ENCODE measurements around the gene SPATA3.
"Not testable (repeated sequence)": the region's sequence is repeated elsewhere in the genome, so short reads cannot be mapped to it uniquely, and the experiment has no call there.

The SPATA3 gene

DNA sequence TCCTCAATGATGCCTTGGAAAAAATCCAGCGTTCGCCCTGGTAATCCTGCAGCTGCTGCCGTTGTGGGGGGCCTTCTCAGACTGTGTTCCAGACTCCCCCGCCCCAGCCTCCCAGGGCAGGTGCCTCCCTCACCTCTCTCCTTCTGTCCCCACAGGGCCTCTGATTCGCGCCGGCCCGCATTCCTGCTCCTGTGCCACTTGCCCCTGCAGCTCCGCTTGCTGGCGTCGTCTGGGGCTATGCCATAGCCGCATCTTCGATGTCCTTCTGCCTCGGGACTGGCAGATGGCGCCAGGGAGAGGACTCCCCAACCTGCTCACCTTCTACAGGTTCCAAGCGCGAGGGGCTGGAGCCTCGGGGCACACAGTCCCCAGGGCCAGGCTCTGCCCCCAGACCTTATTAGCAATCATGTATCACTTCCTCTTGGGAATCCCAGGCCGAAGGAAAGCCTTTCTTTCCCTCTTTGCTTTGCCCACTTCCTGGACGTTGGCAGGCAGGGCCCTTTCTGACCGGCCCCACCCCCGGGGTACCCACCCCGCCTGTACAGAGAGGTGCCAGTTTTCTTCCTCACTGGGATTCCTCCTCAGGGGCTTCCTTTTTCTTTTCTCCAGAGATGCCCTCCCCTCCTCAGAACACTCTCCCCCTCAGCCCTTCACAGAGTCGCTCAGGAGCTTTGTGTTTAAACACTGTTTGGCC, 4.4 kb downstream of the SPATA3 start:
- Mint-ChIP-seq H3K4me3 (no peak overlapping the region), H3K9me3 (peaks cover 14% of the 10 kb centered on the region), H3K4me1 (peaks cover 9% of the 10 kb centered on the region), H3K36me3 (peaks cover 4% of the 10 kb centered on the region), H3K27ac (no peak overlapping the region), H3K27me3 (peaks cover 59% of the 10 kb centered on the region)
- ATAC-seq, result no peak

DNA sequence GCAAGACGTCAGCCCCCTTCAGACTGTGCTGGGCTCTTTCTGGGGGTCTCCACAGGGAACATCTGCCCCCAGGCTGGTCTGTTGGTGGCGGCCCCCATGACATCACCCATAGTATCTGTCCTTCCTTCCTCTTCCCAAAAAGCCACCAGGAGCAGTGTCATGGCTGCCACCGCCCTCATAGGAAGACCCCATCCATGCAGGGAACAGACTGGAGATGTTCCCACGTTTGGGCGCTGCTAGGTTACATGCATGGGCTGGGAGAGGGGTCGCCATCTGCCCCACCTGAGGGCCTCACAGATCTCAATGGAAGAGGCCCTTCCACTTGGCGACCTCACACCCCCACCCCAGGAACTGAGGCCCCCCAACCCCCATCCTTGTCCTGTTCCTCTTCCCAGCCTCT, 5.1 kb downstream of the SPATA3 start:
- Mint-ChIP-seq H3K4me1 (peaks cover 9% of the 10 kb centered on the region), H3K36me3 (peaks cover 8% of the 10 kb centered on the region), H3K9me3 (peaks cover 17% of the 10 kb centered on the region), H3K27ac (no peak overlapping the region), H3K4me3 (no peak overlapping the region), H3K27me3 (peaks cover 52% of the 10 kb centered on the region)
- ATAC-seq, result no peak

DNA sequence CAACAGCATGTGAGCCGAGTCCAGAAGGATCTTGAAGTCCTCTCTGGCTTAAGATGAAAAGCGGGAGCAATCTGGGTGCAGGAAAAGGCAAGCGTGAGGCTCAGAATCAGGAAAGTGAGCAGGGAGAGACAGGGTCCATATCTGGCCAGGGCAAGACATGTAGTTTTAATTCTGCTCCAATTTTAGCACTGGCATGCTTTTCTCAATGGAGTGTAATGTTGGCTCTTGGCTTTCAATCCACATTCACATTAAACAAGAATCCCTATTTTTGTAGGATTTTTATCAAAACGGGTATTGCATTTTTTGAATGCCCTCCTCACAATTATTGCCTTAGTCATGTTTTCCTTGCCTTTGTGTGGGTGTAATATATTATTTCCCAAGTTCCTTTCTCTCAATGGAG, 6.0 kb downstream of the SPATA3 start:
- peaks cover 43% of the 10 kb centered on the region for H3K27me3 Mint-ChIP-seq
- H3K4me3 Mint-ChIP-seq, result no peak overlapping the region
- peaks cover 8% of the 10 kb centered on the region for H3K36me3 Mint-ChIP-seq
- H3K9me3 Mint-ChIP-seq, result peaks cover 14% of the 10 kb centered on the region
- no peak overlapping the region for H3K27ac Mint-ChIP-seq
- H3K4me1 Mint-ChIP-seq, result peaks cover 9% of the 10 kb centered on the region
- no peak for ATAC-seq

DNA sequence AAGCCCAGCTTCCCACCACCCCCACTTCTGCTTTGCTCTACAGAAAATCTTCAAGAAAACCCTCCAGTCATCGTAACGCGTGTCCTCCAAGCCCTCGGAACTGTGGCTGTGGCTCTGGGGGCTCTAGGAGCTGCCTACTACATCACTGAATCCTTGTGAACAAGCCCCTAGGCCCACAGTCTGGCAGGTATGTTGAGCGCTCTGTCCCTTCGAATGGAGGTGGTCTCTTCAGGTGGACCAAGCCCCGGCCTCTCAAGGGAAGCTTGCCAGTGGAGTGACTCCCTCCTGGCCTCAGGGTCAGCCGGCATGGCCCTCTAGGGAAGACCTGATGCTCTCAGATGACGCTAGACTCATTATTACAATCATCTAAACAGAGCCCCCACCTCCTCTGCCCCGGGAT, 6.7 kb downstream of the SPATA3 start:
- Mint-ChIP-seq H3K4me3 (no peak overlapping the region), H3K4me1 (peaks cover 9% of the 10 kb centered on the region), H3K27ac (no peak overlapping the region), H3K27me3 (peaks cover 43% of the 10 kb centered on the region), H3K9me3 (peaks cover 10% of the 10 kb centered on the region), H3K36me3 (peaks cover 8% of the 10 kb centered on the region)
- no peak for ATAC-seq

GRCh38 chr2:231003186-231003585, 7.3 kb downstream of the SPATA3 start:
- ATAC-seq, result no peak
- Mint-ChIP-seq H3K4me3 (no peak overlapping the region), H3K4me1 (peaks cover 9% of the 10 kb centered on the region), H3K27ac (no peak overlapping the region), H3K27me3 (peaks cover 43% of the 10 kb centered on the region), H3K9me3 (peaks cover 10% of the 10 kb centered on the region), H3K36me3 (peaks cover 8% of the 10 kb centered on the region)

DNA sequence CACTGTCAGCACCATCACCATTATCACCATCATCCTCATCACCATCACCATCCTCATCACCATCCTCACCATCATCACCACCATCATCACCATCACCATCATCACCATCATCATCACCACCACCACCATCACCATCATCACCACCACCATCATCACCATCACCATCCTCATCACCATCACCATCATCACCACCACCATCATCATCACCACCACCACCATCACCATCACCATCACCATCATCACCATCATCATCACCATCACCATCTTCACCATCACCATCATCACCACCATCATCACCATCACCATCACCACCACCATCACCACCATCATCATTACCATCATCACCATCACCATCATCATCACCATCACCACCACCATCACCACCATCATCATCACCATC, 9.0 kb downstream of the SPATA3 start:
- H3K4me3 Mint-ChIP-seq, H3K36me3 Mint-ChIP-seq, H3K27ac Mint-ChIP-seq, H3K4me1 Mint-ChIP-seq, ATAC-seq: not testable (repeated sequence)
- Mint-ChIP-seq H3K9me3 (peaks cover 10% of the 10 kb centered on the region), H3K27me3 (peaks cover 32% of the 10 kb centered on the region)

- Mint-ChIP-seq H3K4me3 (no peak overlapping the region), H3K27ac (no peak overlapping the region), H3K9me3 (peaks cover 10% of the 10 kb centered on the region), H3K4me1 (no peaks in the 10 kb centered on the region), H3K27me3 (peaks cover 16% of the 10 kb centered on the region), H3K36me3 (peaks cover 8% of the 10 kb centered on the region)
- no peak for ATAC-seq
Measured at GRCh38 chr2:231007286-231008098, 11.6 kb downstream of the SPATA3 start.

- no peak for ATAC-seq
Measured at GRCh38 chr2:231008131-231008530, 12.2 kb downstream of the SPATA3 start.

DNA sequence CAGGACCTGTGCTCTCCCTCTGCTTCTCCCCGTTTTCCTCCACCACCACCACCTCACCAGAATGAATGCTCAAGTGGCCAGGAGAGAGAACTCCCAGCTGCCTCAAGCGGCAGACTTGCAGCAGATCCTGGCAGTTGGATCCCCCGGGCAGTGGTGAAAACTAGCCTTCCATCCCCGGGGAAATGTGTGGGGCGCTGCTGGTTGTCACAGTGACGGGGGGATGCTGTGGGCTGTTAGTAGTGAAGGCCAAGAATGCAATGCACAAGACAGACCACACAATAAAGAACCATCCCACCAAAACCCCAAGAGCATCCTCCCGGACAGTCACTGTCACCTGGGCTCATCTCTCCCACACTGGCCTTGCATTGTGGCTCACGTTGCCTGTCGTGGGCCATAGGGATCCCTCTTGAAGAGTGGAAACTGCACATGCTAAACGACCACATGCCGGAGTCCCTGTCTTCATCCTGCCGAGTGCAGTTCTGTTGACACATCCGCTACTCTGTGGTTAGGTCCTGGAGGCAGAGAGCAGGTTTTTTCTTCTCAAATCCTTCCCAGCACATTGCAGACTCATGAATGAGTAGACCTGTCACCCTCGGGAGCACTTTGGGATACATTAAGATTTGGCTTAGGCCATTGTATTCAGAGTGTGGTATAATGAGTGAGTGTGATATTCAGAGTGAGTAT, 13.5 kb downstream of the SPATA3 start:
- Mint-ChIP-seq H3K27me3 (peaks cover 20% of the 10 kb centered on the region), H3K27ac (no peak overlapping the region), H3K4me3 (no peak overlapping the region), H3K36me3 (peaks cover 8% of the 10 kb centered on the region), H3K9me3 (peaks cover 10% of the 10 kb centered on the region), H3K4me1 (no peaks in the 10 kb centered on the region)
- no peak for ATAC-seq

More at GRCh38 chr2:231008131-231008530, 12.2 kb downstream of the SPATA3 start:
- no peak overlapping the region for H3K27ac Mint-ChIP-seq
- peaks cover 10% of the 10 kb centered on the region for H3K9me3 Mint-ChIP-seq
- H3K27me3 Mint-ChIP-seq, result peaks cover 16% of the 10 kb centered on the region
- H3K4me1 Mint-ChIP-seq, result no peaks in the 10 kb centered on the region
- H3K4me3 Mint-ChIP-seq, result no peak overlapping the region
- H3K36me3 Mint-ChIP-seq, result peaks cover 8% of the 10 kb centered on the region

DNA sequence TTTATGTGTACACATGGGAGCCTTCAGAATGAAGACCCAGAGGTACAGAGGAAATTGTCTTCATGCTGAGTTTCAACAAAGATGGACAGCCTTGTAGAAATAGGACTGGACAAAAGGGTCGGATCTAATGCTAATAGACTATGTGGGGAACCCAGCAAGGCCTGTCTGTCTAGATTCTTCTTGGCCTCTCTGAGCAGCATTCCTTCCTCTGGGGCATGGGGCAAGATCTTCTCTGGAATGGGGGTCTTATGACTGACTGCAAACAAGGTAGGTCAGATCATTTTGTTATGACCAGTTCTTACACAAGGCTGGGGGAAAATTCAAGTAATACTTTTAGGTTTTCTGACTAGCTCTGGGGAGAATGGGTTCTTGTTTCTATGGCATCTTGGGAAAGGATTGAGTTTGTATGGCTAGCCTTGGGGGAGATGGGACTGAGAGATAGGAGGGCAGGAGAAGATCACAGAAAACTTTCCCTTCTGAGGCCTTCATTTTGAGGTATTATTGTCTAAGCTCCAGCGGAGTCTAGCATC, 14.3 kb downstream of the SPATA3 start:
- H3K27me3 Mint-ChIP-seq, result peaks cover 29% of the 10 kb centered on the region

DNA sequence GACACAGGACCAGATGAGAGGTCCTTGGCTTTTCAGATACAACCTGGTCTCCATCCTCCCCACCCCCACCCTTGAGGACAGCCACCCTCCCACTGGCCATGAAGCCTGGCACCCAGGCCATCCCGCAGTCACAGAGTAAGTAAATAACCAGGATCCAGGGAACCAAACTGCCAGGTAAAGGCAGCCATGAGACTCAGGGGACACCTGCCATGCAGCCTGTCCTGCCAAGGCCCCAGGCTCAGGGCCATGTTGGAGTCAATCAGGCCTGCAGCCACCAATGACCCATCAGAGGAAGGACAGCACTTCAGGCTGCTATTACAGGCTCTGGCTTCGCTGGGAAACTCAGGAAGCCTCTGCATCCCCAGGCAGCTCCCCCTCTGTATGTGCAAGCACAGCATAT, 15.6 kb downstream of the SPATA3 start:
- Mint-ChIP-seq H3K9me3 (no peaks in the 10 kb centered on the region), H3K4me1 (no peaks in the 10 kb centered on the region), H3K27ac (no peak overlapping the region), H3K36me3 (no peaks in the 10 kb centered on the region), H3K27me3 (peaks cover 40% of the 10 kb centered on the region), H3K4me3 (no peak overlapping the region)
- ATAC-seq, result peak; percentile 18

More for the DNA sequence above, 14.3 kb downstream of the SPATA3 start:
- peaks cover 5% of the 10 kb centered on the region for H3K36me3 Mint-ChIP-seq
- ATAC-seq, result no peak
- no peaks in the 10 kb centered on the region for H3K4me1 Mint-ChIP-seq
- H3K27ac Mint-ChIP-seq, result no peak overlapping the region
- H3K9me3 Mint-ChIP-seq, result peaks cover 4% of the 10 kb centered on the region
- H3K4me3 Mint-ChIP-seq, result no peak overlapping the region

- ATAC-seq, result no peak
- Mint-ChIP-seq H3K4me1 (no peaks in the 10 kb centered on the region), H3K27ac (no peak overlapping the region), H3K4me3 (no peak overlapping the region), H3K27me3 (peaks cover 49% of the 10 kb centered on the region), H3K9me3 (no peaks in the 10 kb centered on the region), H3K36me3 (no peaks in the 10 kb centered on the region)
Measured at GRCh38 chr2:231012463-231012862, 16.5 kb downstream of the SPATA3 start.

DNA sequence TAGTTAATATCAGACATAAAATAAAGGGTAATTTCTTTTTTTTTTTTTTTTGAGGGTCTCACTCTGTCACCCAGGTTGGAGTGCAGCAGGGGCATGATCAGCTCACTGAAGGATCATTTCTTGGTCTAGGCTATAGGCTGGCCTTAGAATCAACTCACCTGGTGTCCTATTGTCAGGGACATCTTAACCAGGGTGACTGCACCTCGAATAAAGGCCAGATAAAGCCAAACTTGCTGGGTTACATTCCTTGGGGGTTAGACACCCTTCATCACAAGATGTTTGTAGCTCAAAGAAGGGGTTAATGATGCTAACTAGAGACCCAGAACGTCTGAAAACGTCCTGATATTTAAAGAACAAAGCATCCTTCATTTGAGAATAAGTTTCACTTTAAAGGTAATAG, 17.9 kb downstream of the SPATA3 start:
- H3K9me3 Mint-ChIP-seq, result no peaks in the 10 kb centered on the region
- peaks cover 58% of the 10 kb centered on the region for H3K27me3 Mint-ChIP-seq
- no peaks in the 10 kb centered on the region for H3K36me3 Mint-ChIP-seq
- no peak overlapping the region for H3K4me3 Mint-ChIP-seq
- no peak for ATAC-seq
- H3K27ac Mint-ChIP-seq, result no peak overlapping the region
- no peaks in the 10 kb centered on the region for H3K4me1 Mint-ChIP-seq

DNA sequence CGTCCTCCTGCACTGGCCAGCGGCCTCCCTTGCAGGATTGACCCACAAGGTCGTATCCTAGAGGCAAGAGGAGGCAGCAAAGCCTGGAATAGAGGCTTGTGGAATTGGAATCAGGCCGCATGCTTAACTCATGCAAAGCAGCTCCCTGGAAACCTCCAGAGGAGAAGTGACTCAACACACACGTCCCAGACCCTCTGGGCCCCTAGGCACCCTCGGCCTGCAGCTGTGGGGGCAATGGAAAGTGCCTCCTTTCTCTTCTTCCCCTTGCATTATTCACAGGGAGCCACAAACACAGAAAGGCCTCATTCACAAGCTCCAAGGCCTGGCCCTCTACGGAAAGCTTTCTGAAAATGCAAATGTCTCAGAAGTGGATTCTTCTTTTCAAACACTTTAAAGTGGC, 19.6 kb downstream of the SPATA3 start:
- no peak overlapping the region for H3K4me3 Mint-ChIP-seq
- H3K36me3 Mint-ChIP-seq, result no peaks in the 10 kb centered on the region
- no peaks in the 10 kb centered on the region for H3K9me3 Mint-ChIP-seq
- H3K27me3 Mint-ChIP-seq, result peaks cover 74% of the 10 kb centered on the region
- ATAC-seq, result no peak
- H3K27ac Mint-ChIP-seq, result no peak overlapping the region
- no peaks in the 10 kb centered on the region for H3K4me1 Mint-ChIP-seq

DNA sequence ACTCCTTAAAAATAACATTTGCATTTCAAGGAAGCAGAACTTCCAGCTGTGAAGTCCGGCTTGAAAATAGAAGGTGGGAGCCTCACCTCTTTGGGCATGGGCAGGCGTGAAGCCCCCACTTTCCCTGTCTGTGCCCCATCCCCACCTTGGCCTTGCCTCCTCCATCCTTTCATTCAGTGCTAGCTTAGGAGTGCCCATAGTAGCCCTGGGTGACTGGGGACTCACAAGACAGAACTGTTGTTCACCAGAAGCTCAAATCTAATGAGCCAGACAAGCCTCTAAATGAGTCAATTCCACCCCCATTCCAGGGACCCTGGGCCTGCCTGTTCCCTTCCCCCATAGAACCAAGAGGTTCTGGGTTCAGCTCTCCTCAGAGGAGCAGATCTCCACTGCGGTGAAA, 20.0 kb downstream of the SPATA3 start:
- Mint-ChIP-seq H3K4me1 (no peaks in the 10 kb centered on the region), H3K27ac (no peak overlapping the region), H3K27me3 (peaks cover 78% of the 10 kb centered on the region), H3K36me3 (no peaks in the 10 kb centered on the region), H3K9me3 (no peaks in the 10 kb centered on the region), H3K4me3 (no peak overlapping the region)
- no peak for ATAC-seq

Measured in stimulated activated memory B cell treated with anti-CD40 and anti-IgM and Interleukin-4, amounts not matched to agents 10 μg/mL and 1 μg/mL and 100 μg/mL, for 72 hours (primary cell).